Adrenal gland (tissue), 12 donors: Measurements from ENCODE around the gene RLF. TPM values are rescaled to one million over a fixed set of nuclear protein-coding genes. Genes with fewer than 3 reads are reported as not detected.
A peak's percentile ranks its signal among the peaks of the same experiment; 100 is the strongest.

Source experiments
- DNase-seq, 7 donors: peaks; one replicate each; pipeline ENCODE4 v3.0.0-alpha.2; 2019 to 2020
- H3K27ac ChIP-seq, 5 donors: fragments of 200-600 bp; sonication (generic) in 4 of 5; 1 replicate in 3 of 5; 2 replicates in 2 of 5; pipeline versions ENCODE4 v1.5.1 to v1.8.0; 2016 to 2020; ENCODE audit warnings: mild to moderate bottlenecking in 1 of 5
- H3K27me3 ChIP-seq: fragments of 200-600 bp; 2 replicates; pipeline ENCODE4 v1.8.0; 2021
- H3K36me3 ChIP-seq, 2 donors: fragments of 200-600 bp; replicated peaks in 1 of 2; 1 replicate in 1 of 2; 2 replicates in 1 of 2; pipeline versions ENCODE4 v1.5.1 to v1.8.0; 2018 to 2022
- H3K4me1 ChIP-seq, 2 donors: fragments of 200-600 bp; replicated peaks in 1 of 2; 1 replicate in 1 of 2; 2 replicates in 1 of 2; pipeline versions ENCODE4 v1.5.1 to v1.8.0; 2018 to 2021
- H3K4me3 ChIP-seq, 4 donors: fragments of 200-600 bp; sonication (generic) in 3 of 4; one replicate each; pipeline ENCODE4 v1.5.1; 2016 to 2018
- H3K9me3 ChIP-seq, 3 donors: fragments of 200-600 bp; sonication (generic) in 1 of 3; replicated peaks in 1 of 3; 1 replicate in 2 of 3; 2 replicates in 1 of 3; pipeline versions ENCODE4 v1.5.1 to v1.8.0; 2016 to 2021
- POLR2A ChIP-seq, 2 donors: fragments of 450-650 bp; IDR thresholded peaks; one replicate each; pipeline ENCODE4 v1.6.1; 2017; ENCODE audit warnings: antibody characterized with exemption in 2 of 2, mild to moderate bottlenecking in 2 of 2, moderate library complexity in 1 of 2
- WGBS, 4 donors: extraction: QIAGEN DNeasy Blood & Tissue Kit in 2 of 4; methylation state at CpG; one replicate each; pipeline versions ENCODE4 v1.1.5 to v1.1.7; 2013 to 2017; 5-methylcytosine and 5-hydroxymethylcytosine counted together
- intact Hi-C, 2 donors: fragments of 100-400 bp; cut with DNase I; formaldehyde crosslinking; loops; one replicate each; pipeline versions ENCODE4 v1.14.1 to v1.15.0; 2022 to 2023
- polyA plus RNA-seq, 3 donors: library from polyadenylated mRNA; stranded (reverse); fragments of 200-250 nt in 2 of 3; fragments of 350-450 nt in 1 of 3; fragmentation: Illumina TruSeq in 1 of 3; extraction: RNeasy Lipid Tissue Mini Kit (QIAGEN cat#74804) in 1 of 3; gene quantifications; one replicate each; pipeline ENCODE4 v1.2.3, GENCODE V29; 2013 to 2014
- total RNA-seq, 9 donors: library from RNA; depleted of rRNA in 4 of 9; stranded (reverse); fragments of >200 nt in 4 of 9; fragments of 120-200 nt in 1 of 9; fragmentation: NEBNext Ultra II Directional in 1 of 9; extraction: Animal tissue kit (Norgen Biotek cat#: 25700) in 1 of 9; gene quantifications; one replicate each; pipeline versions ENCODE4 v1.1.0 to v1.2.4, GENCODE V29; 2013 to 2023
- TF ChIP-seq, protein P1 (sequence below), 6 experiments: fragments of 450-650 bp in 4 of 6; fragments of 200-600 bp in 2 of 6; sonication (generic) in 1 of 6; IDR thresholded peaks; 1 replicate in 5 of 6; 2 replicates in 1 of 6; pipeline versions ENCODE4 v1.5.1 to v1.8.0; 2016 to 2021; ENCODE audit warnings: antibody characterized with exemption in 6 of 6, mild to moderate bottlenecking in 2 of 6, moderate library complexity in 1 of 6
- donor health status: healthy with polysubstance abuse.
- donor health status: Bipolar disorder and iron deficiency.
- donor health status: DM: yes; HTN: yes; CAD: no.
- donor health status: DM: no; HTN: no; CAD: no.
- donor health status: DM: no; HTN: no; CAD: no.
- donor health status: DM: yes; HTN: yes; CAD: no.

RLF gene
- total and polyA plus RNA-seq, 12 donors, result 3.7 to 18.8 (median 11.3) TPM

- intact Hi-C loops, result loop anchor here in 1 of 2 donors (10.0 kb wide), 1 partner anchor 90 kb away; the partner anchor contains the start of gene RLF
- Histone ChIP-seq H3K36me3 (peaks cover 0 to 3% of the 10 kb centered on the region in 2 donors), H3K27ac (no peak overlapping the region), H3K4me3 (no peak overlapping the region), H3K4me1 (peaks cover 17 to 29% of the 10 kb centered on the region in 2 donors), H3K9me3 (no peaks in the 10 kb centered on the region), H3K27me3 (no peaks in the 10 kb centered on the region)
- DNase-seq, result no peak
- TF ChIP-seq, protein P1, sequence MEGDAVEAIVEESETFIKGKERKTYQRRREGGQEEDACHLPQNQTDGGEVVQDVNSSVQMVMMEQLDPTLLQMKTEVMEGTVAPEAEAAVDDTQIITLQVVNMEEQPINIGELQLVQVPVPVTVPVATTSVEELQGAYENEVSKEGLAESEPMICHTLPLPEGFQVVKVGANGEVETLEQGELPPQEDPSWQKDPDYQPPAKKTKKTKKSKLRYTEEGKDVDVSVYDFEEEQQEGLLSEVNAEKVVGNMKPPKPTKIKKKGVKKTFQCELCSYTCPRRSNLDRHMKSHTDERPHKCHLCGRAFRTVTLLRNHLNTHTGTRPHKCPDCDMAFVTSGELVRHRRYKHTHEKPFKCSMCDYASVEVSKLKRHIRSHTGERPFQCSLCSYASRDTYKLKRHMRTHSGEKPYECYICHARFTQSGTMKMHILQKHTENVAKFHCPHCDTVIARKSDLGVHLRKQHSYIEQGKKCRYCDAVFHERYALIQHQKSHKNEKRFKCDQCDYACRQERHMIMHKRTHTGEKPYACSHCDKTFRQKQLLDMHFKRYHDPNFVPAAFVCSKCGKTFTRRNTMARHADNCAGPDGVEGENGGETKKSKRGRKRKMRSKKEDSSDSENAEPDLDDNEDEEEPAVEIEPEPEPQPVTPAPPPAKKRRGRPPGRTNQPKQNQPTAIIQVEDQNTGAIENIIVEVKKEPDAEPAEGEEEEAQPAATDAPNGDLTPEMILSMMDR (IDR thresholded peaks at IDR 0.05), result no peak
- TF ChIP-seq POLR2A (IDR thresholded peaks at IDR 0.05), result no peak
Observed at GRCh38 chr1:40255231-40255630, 94.0 kb downstream of the RLF start.

DNA sequence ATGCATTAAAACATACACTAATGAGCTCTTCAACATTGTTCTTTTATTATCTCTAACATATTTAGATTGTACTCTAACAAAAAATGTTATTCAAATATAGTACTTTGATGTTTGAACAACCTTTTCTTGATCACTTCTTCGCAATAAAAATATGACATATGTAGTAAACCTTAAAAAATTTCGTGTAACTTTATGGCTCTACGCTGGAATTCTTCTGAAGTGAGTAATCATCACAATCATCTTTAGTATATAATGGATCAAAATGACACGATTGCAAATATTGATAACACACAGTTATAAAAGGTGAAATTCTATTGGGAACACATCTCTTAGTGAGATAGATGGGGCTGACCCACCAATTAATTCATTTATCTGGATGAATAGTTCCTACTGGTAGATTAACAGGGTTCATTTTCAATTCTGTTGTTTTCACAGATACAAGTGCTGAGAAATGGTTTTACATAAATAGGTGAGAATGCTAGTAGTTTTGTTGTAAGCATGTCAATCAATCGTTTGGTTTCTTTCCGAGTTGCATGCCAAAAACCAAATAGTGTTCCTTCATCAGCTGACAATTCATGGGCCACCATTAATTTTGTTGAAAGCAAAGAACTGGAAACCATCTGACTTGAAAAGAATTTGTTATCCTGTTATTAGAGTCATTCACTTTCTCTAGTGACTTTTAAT lies 95.4 kb downstream of the RLF start:
- peaks cover 0 to 16% of the 10 kb centered on the region in 2 donors for H3K36me3 ChIP-seq
- no peak for TF ChIP-seq POLR2A (IDR thresholded peaks at IDR 0.05)
- TF ChIP-seq, protein P1 (IDR thresholded peaks at IDR 0.05), result no peak
- no peaks in the 10 kb centered on the region for H3K27me3 ChIP-seq
- DNase-seq, result no peak
- peaks cover 17 to 36% of the 10 kb centered on the region in 2 donors for H3K4me1 ChIP-seq
- intact Hi-C loops, result loop anchor here in 1 of 2 donors (10.0 kb wide), 1 partner anchor 92 kb away; the partner anchor contains the start of gene RLF
- peak overlapping the region in 1 of 4 donors; percentile 82 for H3K4me3 ChIP-seq
- H3K9me3 ChIP-seq, result no peaks in the 10 kb centered on the region
- WGBS, 4 donors, result 65 to 73% (median 70%) methylated on average over 6 of the region's 6 CpGs
- H3K27ac ChIP-seq, result peak overlapping the region in 1 of 5 donors; percentile 87

- intact Hi-C loops, result loop anchor here in 1 of 2 donors (10.0 kb wide), 1 partner anchor 92 kb away; the partner anchor contains the start of gene RLF
- Histone ChIP-seq H3K9me3 (no peaks in the 10 kb centered on the region), H3K36me3 (peaks cover 0 to 24% of the 10 kb centered on the region in 2 donors), H3K4me1 (peaks cover 17 to 43% of the 10 kb centered on the region in 2 donors), H3K4me3 (peak overlapping the region; percentile 44 to 83 (median 78)), H3K27me3 (no peaks in the 10 kb centered on the region), H3K27ac (peak overlapping the region; percentile 83 to 96 (median 88))
- DNase-seq, result peak in 2 of 7 donors; percentile 30 to 58
- TF ChIP-seq, protein P1 (IDR thresholded peaks at IDR 0.05), result no peak
- no peak for TF ChIP-seq POLR2A (IDR thresholded peaks at IDR 0.05)
- WGBS, 4 donors, result 0 to 2% (median 1%) methylated on average over 13 to 16 of the region's 16 CpGs
Observed at GRCh38 chr1:40257313-40257687, 96.1 kb downstream of the RLF start.

DNA sequence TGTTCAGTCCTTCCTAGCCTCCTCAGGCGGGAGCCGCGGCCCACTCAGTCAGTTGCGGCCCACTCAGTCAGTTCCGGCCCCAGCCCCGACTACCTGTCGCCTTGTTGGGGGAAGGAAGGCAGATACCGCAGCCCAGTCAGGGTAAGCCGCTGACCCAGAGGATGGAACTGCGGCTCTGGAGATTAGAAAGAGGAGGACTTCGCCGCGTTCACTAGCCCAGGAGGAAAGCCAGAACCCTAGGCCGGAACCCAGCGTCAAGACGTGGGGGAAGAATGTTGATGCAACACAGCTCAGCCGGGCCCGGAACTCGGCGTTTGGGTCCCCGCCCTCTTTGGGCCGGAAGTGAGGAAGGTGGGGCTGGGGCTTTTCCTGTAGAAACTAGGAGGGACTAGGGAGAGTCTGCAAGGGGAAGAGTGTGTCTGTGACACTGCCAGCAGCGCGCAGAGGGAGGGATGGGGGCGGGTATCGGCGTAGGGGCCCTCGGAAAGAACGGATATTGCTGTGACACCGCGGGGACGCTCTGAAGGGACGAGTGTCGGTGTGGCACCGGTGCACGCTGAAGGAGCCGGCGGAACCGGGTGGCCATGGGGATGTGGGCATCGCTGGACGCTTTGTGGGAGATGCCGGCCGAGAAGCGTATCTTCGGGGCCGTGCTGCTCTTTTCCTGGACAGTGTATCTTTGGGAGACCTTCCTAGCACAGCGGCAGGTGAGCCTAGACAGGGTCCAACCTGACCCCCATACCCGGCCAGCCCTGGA lies 96.7 kb downstream of the RLF start, which contains the start of gene ZMPSTE24:
Gene ZMPSTE24 (plus strand): TSS at position 549 of the 757 bp plus-strand sequence. CDS start 36 bp downstream, at position 585.
- Histone ChIP-seq H3K4me3 (peak within 1 kb of the TSS; percentile 44 to 83 (median 78)), H3K27me3 (no peaks in the 10 kb centered on the region), H3K4me1 (peaks cover 17 to 43% of the 10 kb centered on the region in 2 donors), H3K9me3 (no peaks in the 10 kb centered on the region), H3K36me3 (peaks cover 0 to 30% of the 10 kb centered on the region in 2 donors), H3K27ac (peak within 1 kb of the TSS; percentile 83 to 96 (median 88))
- peak; percentile 28 to 67 for TF ChIP-seq POLR2A (IDR thresholded peaks at IDR 0.05)
- TF ChIP-seq, protein P1 (IDR thresholded peaks at IDR 0.05), result no peak
- intact Hi-C loops, result loop anchor here in 1 of 2 donors (10.0 kb wide), 1 partner anchor 93 kb away; the partner anchor contains the start of gene RLF
- 0 to 1% (median 0%) methylated on average over 17 to 48 of the region's 48 CpGs for WGBS, 4 donors
- peak; percentile 94 to 99 (median 96) for DNase-seq
